ENCODE data around the gene ZNRF4. TPM values are rescaled to one million over a fixed set of nuclear protein-coding genes. Genes with fewer than 3 reads are reported as not detected.

The ZNRF4 gene
- total and polyA plus RNA-seq, 10 of the 15 experiments (the other 5 are each of a cell fraction or from before 2014, with no cell fraction given): not detected

DNA sequence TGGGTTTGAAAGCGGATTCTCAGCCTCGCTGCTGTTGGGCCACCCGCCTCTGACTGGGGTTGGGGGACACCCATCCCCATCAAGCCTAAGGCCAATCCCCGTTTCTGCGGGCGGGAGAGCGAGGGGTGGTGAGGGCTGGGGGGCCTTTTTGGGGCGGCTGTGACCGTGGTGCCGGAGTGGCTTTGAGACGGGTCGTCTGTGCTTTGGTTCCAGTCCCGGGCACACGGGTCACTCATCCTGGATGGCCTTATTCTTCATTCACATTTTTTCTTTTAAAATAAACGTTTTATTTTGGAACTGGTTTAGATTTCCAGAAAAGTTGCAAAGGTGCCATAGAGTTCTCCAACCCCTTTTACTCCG is 1.6 kb downstream of the ZNRF4 start:
- no peak overlapping the region for H3K4me3 ChIP-seq
- intact Hi-C loops (cut with micrococcal nuclease; ENCODE audit: unreplicated experiment): no loop called here
- ChIA-PET RAD21 (ENCODE audit: unreplicated experiment) (no interaction called here), SMC1A (ENCODE audit: uncharacterized antibody, unreplicated experiment) (no interaction called here), POLR2A (no interaction called here), CTCF (no interaction called here)
- no TSS peak for BruUV-seq (replicated peaks)
- TF ChIP-seq ETV6 (conservative IDR thresholded peaks at IDR 0.05 in 1 of 2, IDR thresholded peaks at IDR 0.05 in 1 of 2; ENCODE audit: borderline replicate concordance in 1 of 2, low read depth in 1 of 2) (no peak), EZH2 (IDR thresholded peaks at IDR 0.05; ENCODE audit: borderline replicate concordance, control insufficient read depth, low read depth, low read length) (no peak), CREM (IDR thresholded peaks at IDR 0.05; ENCODE audit: low read depth) (no peak), USF2 (IDR thresholded peaks at IDR 0.05; ENCODE audit: borderline replicate concordance, low read depth, low read length) (no peak), KAT2A (conservative IDR thresholded peaks at IDR 0.05; ENCODE audit: control insufficient read depth, low read depth, low read length) (no peak), E2F4 (IDR thresholded peaks at IDR 0.05; ENCODE audit: low read depth, low read length) (no peak), BCL11A (IDR thresholded peaks at IDR 0.05; ENCODE audit: low read depth, low read length) (no peak), PAX5 (IDR thresholded peaks at IDR 0.05; ENCODE audit: borderline replicate concordance, low read depth, low read length) (no peak), POLR2AphosphoS2 (IDR thresholded peaks at IDR 0.05; ENCODE audit: low read depth, low read length) (no peak), EGR1 (IDR thresholded peaks at IDR 0.05; ENCODE audit: borderline replicate concordance in 1 of 2, low read depth in 2 of 2, low read length in 2 of 2) (no peak), ESRRA (IDR thresholded peaks at IDR 0.05; ENCODE audit: low read length) (no peak), MAX (IDR thresholded peaks at IDR 0.05; ENCODE audit: low read depth, low read length) (no peak), EED (IDR thresholded peaks at IDR 0.05; ENCODE audit: low read depth) (no peak), NFIC (IDR thresholded peaks at IDR 0.05; ENCODE audit: low read depth, low read length) (no peak), ATF7 (IDR thresholded peaks at IDR 0.05; ENCODE audit: low read depth) (no peak), MEF2A (IDR thresholded peaks at IDR 0.05; ENCODE audit: insufficient read depth, low read depth, low read length) (no peak), DPF2 (IDR thresholded peaks at IDR 0.05) (no peak), MEF2B (IDR thresholded peaks at IDR 0.05; ENCODE audit: partially characterized antibody, poor library complexity, severe bottlenecking) (no peak)
- TF ChIP-seq, protein P1, sequence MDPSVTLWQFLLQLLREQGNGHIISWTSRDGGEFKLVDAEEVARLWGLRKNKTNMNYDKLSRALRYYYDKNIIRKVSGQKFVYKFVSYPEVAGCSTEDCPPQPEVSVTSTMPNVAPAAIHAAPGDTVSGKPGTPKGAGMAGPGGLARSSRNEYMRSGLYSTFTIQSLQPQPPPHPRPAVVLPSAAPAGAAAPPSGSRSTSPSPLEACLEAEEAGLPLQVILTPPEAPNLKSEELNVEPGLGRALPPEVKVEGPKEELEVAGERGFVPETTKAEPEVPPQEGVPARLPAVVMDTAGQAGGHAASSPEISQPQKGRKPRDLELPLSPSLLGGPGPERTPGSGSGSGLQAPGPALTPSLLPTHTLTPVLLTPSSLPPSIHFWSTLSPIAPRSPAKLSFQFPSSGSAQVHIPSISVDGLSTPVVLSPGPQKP (IDR thresholded peaks at IDR 0.05; ENCODE audit: low read depth, low read length): no peak
- H3K9ac ChIP-seq (ENCODE audit: control insufficient read depth, insufficient read depth, low read length): no peak overlapping the region
- no peaks in the 10 kb centered on the region for H3K79me2 ChIP-seq (ENCODE audit: control insufficient read depth, insufficient read depth, low read length)
- H3K4me1 ChIP-seq (ENCODE audit: control insufficient read depth, insufficient read depth, low read length): no peaks in the 10 kb centered on the region
- no peak for ATAC-seq
- no peak for DNase-seq (ENCODE audit: low read depth, low spot score)
- H3K27ac ChIP-seq (ENCODE audit: control insufficient read depth, insufficient read depth): no peak overlapping the region
- no peaks in the 10 kb centered on the region for H3K36me3 ChIP-seq (ENCODE audit: control insufficient read depth in 2 of 2, insufficient read depth in 2 of 2, low read length in 1 of 2)
- H2AFZ ChIP-seq (ENCODE audit: control insufficient read depth, low read depth, low read length): no peak overlapping the region
- H3K9me3 ChIP-seq (replicated peaks; ENCODE audit: control insufficient read depth, insufficient read depth, low read length): no peaks in the 10 kb centered on the region; the same call in 2 of the 3 replicates
- no peak for FAIRE-seq
- 63% methylated on average over 16 of the region's 16 CpGs for WGBS (ENCODE audit: insufficient coverage, insufficient replicate concordance, low lambda C conversion rate, missing lambda C conversion rate)
- no peaks in the 10 kb centered on the region for H4K20me1 ChIP-seq (ENCODE audit: control insufficient read depth, insufficient read depth)
- in situ Hi-C loops (cut with MboI): no loop called here
- no peak overlapping the region for H3K4me2 ChIP-seq (ENCODE audit: control insufficient read depth, insufficient read depth)
- H3K27me3 ChIP-seq (replicated peaks in 1 of 2; ENCODE audit: control insufficient read depth in 2 of 2, insufficient read depth in 2 of 2, low read length in 1 of 2): no peaks in the 10 kb centered on the region

Data from GM12878 (cell line).